GM19467 (cell line): Measurements from ENCODE around the gene BARD1.

Experiments
- ATAC-seq: cut with Tn5 transposase; IDR thresholded peaks from one replicate; pipeline ENCODE4 v1.9.1; 2021; ENCODE audit warnings: mild to moderate bottlenecking, moderate library complexity; ENCODE audit not compliant: unreplicated experiment

Gene BARD1

GRCh38 chr2:214676421-214677089, 132.9 kb downstream of the BARD1 start:
- no peak for ATAC-seq
